GM12878 (cell line): ENCODE results near the gene TRAP1. TPM values are rescaled to one million over a fixed set of nuclear protein-coding genes. Genes with fewer than 3 reads are reported as not detected.

Experiments used
- BCL11A ChIP-seq: IDR thresholded peaks from 2 replicates; pipeline ENCODE4 v1.6.1; 2011; ENCODE audit warnings: low read depth, low read length
- BRCA1 ChIP-seq: IDR thresholded peaks from 2 replicates; pipeline ENCODE4 v1.6.1; 2011; ENCODE audit warnings: low read depth, low read length, improper control_type of control experiment
- CHD2 ChIP-seq: IDR thresholded peaks from 2 replicates; pipeline ENCODE4 v1.6.1; 2011; ENCODE audit warnings: low read depth, low read length, improper control_type of control experiment, borderline replicate concordance
- CHD4 ChIP-seq: fragments of 200-600 bp; sonication (generic); IDR thresholded peaks from 2 replicates; pipeline ENCODE4 v1.6.1; 2016; ENCODE audit warnings: mild to moderate bottlenecking
- DPF2 ChIP-seq: fragments of 450-650 bp; IDR thresholded peaks from 2 replicates; pipeline ENCODE4 v1.6.1; 2017; ENCODE audit warnings: mild to moderate bottlenecking
- ELK1 ChIP-seq: IDR thresholded peaks from 2 replicates; pipeline ENCODE4 v1.6.1; 2012; ENCODE audit warnings: low read depth, low read length, improper control_type of control experiment
- ETV6 ChIP-seq, 2 experiments: fragments of 450-650 bp in 1 of 2; IDR thresholded peaks in 1 of 2; conservative IDR thresholded peaks in 1 of 2; 2 replicates each; pipeline ENCODE4 v1.6.1; 2014; ENCODE audit warnings: antibody characterized with exemption in 1 of 2, borderline replicate concordance in 1 of 2, low read depth in 1 of 2, mild to moderate bottlenecking in 1 of 2, moderate library complexity in 1 of 2
- IKZF1 ChIP-seq: fragments of 450-650 bp; conservative IDR thresholded peaks from 2 replicates; pipeline ENCODE4 v1.6.1; 2017; ENCODE audit warnings: antibody characterized with exemption, mild to moderate bottlenecking
- MXI1 ChIP-seq: fragments of 150-350 bp; IDR thresholded peaks from 2 replicates; pipeline ENCODE4 v1.6.1; 2011; ENCODE audit warnings: low read depth, mild to moderate bottlenecking, inconsistent platforms, low read length, improper control_type of control experiment
- NR2F1 ChIP-seq: fragments of 450-650 bp; conservative IDR thresholded peaks from 2 replicates; pipeline ENCODE4 v1.6.1; 2017; ENCODE audit warnings: mild to moderate bottlenecking
- NRF1 ChIP-seq: conservative IDR thresholded peaks from 2 replicates; pipeline ENCODE4 v1.6.1; 2011; ENCODE audit warnings: mild to moderate bottlenecking, low read depth, low read length, improper control_type of control experiment
- PAX5 ChIP-seq: IDR thresholded peaks from 2 replicates; pipeline ENCODE4 v1.6.1; 2011; ENCODE audit warnings: low read depth, low read length, borderline replicate concordance
- PML ChIP-seq: IDR thresholded peaks from 2 replicates; pipeline ENCODE4 v1.6.1; 2012; ENCODE audit warnings: low read length, inconsistent platforms
- POLR2AphosphoS2 ChIP-seq: IDR thresholded peaks from 2 replicates; pipeline ENCODE4 v1.6.1; 2011; ENCODE audit warnings: low read depth, mild to moderate bottlenecking, low read length, improper control_type of control experiment, moderate library complexity
- POLR2AphosphoS5 ChIP-seq: IDR thresholded peaks from 2 replicates; pipeline ENCODE4 v1.6.1; 2011; ENCODE audit warnings: mild to moderate bottlenecking, low read length, inconsistent platforms
- RELA ChIP-seq: fragments of 450-650 bp; IDR thresholded peaks from 2 replicates; pipeline ENCODE4 v1.8.0; 2014; ENCODE audit warnings: borderline replicate concordance; ENCODE audit not compliant: partially characterized antibody
- RELB ChIP-seq: fragments of 450-650 bp; IDR thresholded peaks from 2 replicates; pipeline ENCODE4 v1.6.1; 2017; ENCODE audit warnings: low read depth, mild to moderate bottlenecking, moderate library complexity
- SIN3A ChIP-seq: IDR thresholded peaks from 2 replicates; pipeline ENCODE4 v1.6.1; 2012; ENCODE audit warnings: low read depth, low read length, improper control_type of control experiment
- SP1 ChIP-seq: IDR thresholded peaks from one replicate; pipeline ENCODE4 v1.6.1; 2011; ENCODE audit warnings: low read depth, low read length
- SREBF1 ChIP-seq: IDR thresholded peaks from 2 replicates; pipeline ENCODE4 v1.6.1; 2012; ENCODE audit warnings: mild to moderate bottlenecking, low read length
- SRF ChIP-seq, 2 experiments: IDR thresholded peaks; 2 replicates each; pipeline ENCODE4 v1.6.1; 2011; ENCODE audit warnings: low read depth in 2 of 2, low read length in 2 of 2, mild to moderate bottlenecking in 1 of 2, moderate library complexity in 1 of 2
- SUPT20H ChIP-seq: IDR thresholded peaks from 2 replicates; pipeline ENCODE4 v1.6.1; 2011; ENCODE audit warnings: low read depth, mild to moderate bottlenecking, low read length, moderate library complexity, borderline replicate concordance; ENCODE audit not compliant: control insufficient read depth
- TARDBP ChIP-seq: IDR thresholded peaks from 2 replicates; pipeline ENCODE4 v1.6.1; 2016; ENCODE audit warnings: borderline replicate concordance
- TCF12 ChIP-seq: IDR thresholded peaks from 2 replicates; pipeline ENCODE4 v1.6.1; 2011; ENCODE audit warnings: low read depth, mild to moderate bottlenecking, low read length
- WRNIP1 ChIP-seq: IDR thresholded peaks from 2 replicates; pipeline ENCODE4 v1.6.1; 2011; ENCODE audit warnings: low read depth, low read length, improper control_type of control experiment, borderline replicate concordance
- YBX1 ChIP-seq: fragments of 450-650 bp; IDR thresholded peaks from 2 replicates; pipeline ENCODE4 v1.6.1; 2016; ENCODE audit warnings: antibody characterized with exemption
- ZNF274 ChIP-seq: IDR thresholded peaks from one replicate; pipeline ENCODE4 v1.8.0; 2011; ENCODE audit not compliant: insufficient read length, insufficient read depth
- ZZZ3 ChIP-seq: IDR thresholded peaks from 2 replicates; pipeline ENCODE4 v1.6.1; 2011; ENCODE audit warnings: low read depth; ENCODE audit not compliant: control insufficient read depth, insufficient read length
- polyA plus RNA-seq, 11 experiments: library from polyadenylated mRNA; depleted of rRNA in 4 of 11; unstranded in 6 of 11; stranded (reverse) in 5 of 11; fragments of >200 nt; fragmentation: Nextera tagmentation in 4 of 11; fragmentation: Illumina TruSeq in 1 of 11; extraction: Ambion mirVana in 4 of 11; extraction: Trizol in 1 of 11; gene quantifications; 1 replicate in 1 of 11; 2 replicates in 10 of 11; pipeline versions ENCODE4 v1.2.1 to v1.2.3, GENCODE V29; 2011 to 2016; ENCODE audit warnings: inconsistent platforms in 2 of 11, missing spikeins in 2 of 11, low read depth in 1 of 11
- total RNA-seq, 4 experiments: library from RNA; depleted of rRNA in 3 of 4; stranded (reverse); fragments of >200 nt in 3 of 4; fragmentation: Illumina TruSeq in 1 of 4; extraction: Trizol in 1 of 4; gene quantifications; 2 replicates each; pipeline versions ENCODE4 v1.2.1 to v1.2.3, GENCODE V29; 2013 to 2021

TRAP1 gene
- total and polyA plus RNA-seq, 10 of the 15 experiments (the other 5 are each of a cell fraction or from before 2014, with no cell fraction given), result 16.3 to 442 (median 241) TPM

DNA sequence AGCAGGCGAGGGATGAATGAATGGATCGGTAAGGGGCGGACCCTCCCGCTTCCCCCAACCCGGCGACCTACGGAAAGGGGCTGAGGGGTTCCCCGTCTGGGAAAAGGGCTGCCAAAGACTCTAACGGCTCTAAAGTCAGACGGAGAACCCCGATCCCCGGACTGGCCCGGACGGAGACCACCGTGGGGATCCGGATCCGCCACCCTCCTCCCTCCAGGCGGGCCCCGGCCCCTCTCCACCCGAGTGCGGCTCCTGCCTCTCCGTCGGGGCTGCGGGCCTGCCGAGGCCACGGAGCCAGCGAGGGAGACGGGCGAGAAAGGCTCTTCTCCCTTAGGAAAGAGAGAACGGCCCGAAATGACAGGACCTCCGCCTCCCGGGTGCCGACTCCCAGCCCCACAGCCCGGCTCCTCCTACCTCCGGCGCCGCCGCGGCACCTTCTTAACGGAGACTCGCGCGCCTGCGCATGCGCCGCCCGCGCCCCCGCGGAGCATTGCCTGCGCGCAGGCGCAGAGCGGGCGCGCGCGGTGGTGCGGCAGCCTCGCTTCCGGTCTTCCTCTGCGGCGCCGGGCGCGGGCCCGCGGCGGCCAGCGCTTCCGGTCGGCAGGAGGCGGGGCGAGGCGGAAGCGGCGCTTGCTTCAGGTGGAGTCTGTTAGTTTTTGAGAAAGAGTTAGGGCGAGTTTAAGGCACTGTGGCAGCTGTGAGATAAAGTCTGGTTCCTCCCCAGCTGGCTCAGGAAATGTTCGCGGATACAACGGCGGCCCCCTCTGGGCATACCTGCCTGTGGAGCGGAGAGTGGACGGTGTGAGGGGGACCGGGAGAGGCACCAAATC lies 106.0 kb downstream of the TRAP1 start, which contains the start of gene SLX4 (continued):
- TF ChIP-seq NRF1 (peak; percentile 95), NR2F1 (peak; percentile 39; the same call in 1 of the 2 replicates), PAX5 (no peak), PML (peak; percentile 70), RELB (no peak; the same call in 1 of the 2 replicates), BCL11A (no peak), ZZZ3 (no peak), POLR2AphosphoS2 (0 out of 2 replicates have a peak, but pooled peaks have one; percentile 17), ZNF274 (no peak), TCF12 (0 out of 2 replicates have a peak, but pooled peaks have one; percentile 25), SUPT20H (no peak), POLR2AphosphoS5 (peak; percentile 69), SP1 (no peak), MXI1 (peak; percentile 89), DPF2 (peak; percentile 65; the same call in 1 of the 2 replicates), CHD2 (no peak; the same call in 1 of the 2 replicates), TARDBP (no peak), SRF (IDR thresholded peaks at IDR 0.05; ENCODE audit: low read depth in 2 of 2, low read length in 2 of 2) (no peak), BRCA1 (no peak), SIN3A (peak; percentile 84), SREBF1 (no peak), IKZF1 (peak; percentile 100), ETV6 (conservative IDR thresholded peaks at IDR 0.05 in 1 of 2, IDR thresholded peaks at IDR 0.05 in 1 of 2; ENCODE audit: borderline replicate concordance in 1 of 2, low read depth in 1 of 2) (peak in 1 of 2 experiments; percentile 47; a peak in 1 of 4 replicates), WRNIP1 (no peak), ELK1 (peak; percentile 63), RELA (no peak), YBX1 (no peak), CHD4 (no peak)
